Epidermal melanocyte (primary cell): Measurements from ENCODE around the gene CYS1.
"Not testable (repeated sequence)": the region's sequence is repeated elsewhere in the genome, so short reads cannot be mapped to it uniquely, and the experiment has no call there.

Experiments used
- DNase-seq: peaks from one replicate; pipeline ENCODE4 v3.0.0; 2011; ENCODE audit warnings: low spot score; ENCODE audit not compliant: insufficient read length

CYS1 gene

GRCh38 chr2:10094271-10094814, 14.1 kb upstream of the CYS1 start:
- no peak for DNase-seq

- DNase-seq: not testable (repeated sequence)
These were observed 11.7 kb upstream of the CYS1 start for GRCh38 chr2:10091889-10092244.

GRCh38 chr2:10091182-10091888, 11.1 kb upstream of the CYS1 start:
- no peak for DNase-seq

- DNase-seq: no peak
These were observed 9.5 kb upstream of the CYS1 start for GRCh38 chr2:10089565-10090190.

- DNase-seq: no peak
These were observed 7.1 kb upstream of the CYS1 start for GRCh38 chr2:10087360-10087759.

GRCh38 chr2:10086950-10087349, 6.7 kb upstream of the CYS1 start:
- no peak for DNase-seq

GRCh38 chr2:10085668-10086059, 5.5 kb upstream of the CYS1 start:
- no peak for DNase-seq

- no peak for DNase-seq
These were observed 4.9 kb upstream of the CYS1 start for GRCh38 chr2:10085043-10085667.

GRCh38 chr2:10084223-10084865, 4.1 kb upstream of the CYS1 start:
- DNase-seq: no peak

- no peak for DNase-seq
These were observed 3.5 kb upstream of the CYS1 start for GRCh38 chr2:10083692-10084211.

- DNase-seq: no peak
These were observed 2.8 kb upstream of the CYS1 start for GRCh38 chr2:10083046-10083445.

- peak; percentile 15 for DNase-seq
These were observed 509 bp upstream of the CYS1 start for GRCh38 chr2:10080536-10081304.

- peak; percentile 77 for DNase-seq
These were observed 843 bp downstream of the CYS1 start for GRCh38 chr2:10079266-10079869.

GRCh38 chr2:10078704-10079265, 1.4 kb downstream of the CYS1 start:
- DNase-seq: no peak

- DNase-seq: no peak
These were observed 2.2 kb downstream of the CYS1 start for GRCh38 chr2:10078001-10078400.

- no peak for DNase-seq
These were observed 3.2 kb downstream of the CYS1 start for GRCh38 chr2:10076988-10077527.

GRCh38 chr2:10076511-10076910, 3.7 kb downstream of the CYS1 start:
- no peak for DNase-seq

GRCh38 chr2:10075571-10076209, 4.5 kb downstream of the CYS1 start:
- no peak for DNase-seq

GRCh38 chr2:10075101-10075500, 5.1 kb downstream of the CYS1 start:
- DNase-seq: no peak

- no peak for DNase-seq
These were observed 6.5 kb downstream of the CYS1 start for GRCh38 chr2:10073706-10074105.
